ENCODE results near the gene XCR1. TPM values are rescaled to one million over a fixed set of nuclear protein-coding genes. Genes with fewer than 3 reads are reported as not detected.

The XCR1 gene, protein sequence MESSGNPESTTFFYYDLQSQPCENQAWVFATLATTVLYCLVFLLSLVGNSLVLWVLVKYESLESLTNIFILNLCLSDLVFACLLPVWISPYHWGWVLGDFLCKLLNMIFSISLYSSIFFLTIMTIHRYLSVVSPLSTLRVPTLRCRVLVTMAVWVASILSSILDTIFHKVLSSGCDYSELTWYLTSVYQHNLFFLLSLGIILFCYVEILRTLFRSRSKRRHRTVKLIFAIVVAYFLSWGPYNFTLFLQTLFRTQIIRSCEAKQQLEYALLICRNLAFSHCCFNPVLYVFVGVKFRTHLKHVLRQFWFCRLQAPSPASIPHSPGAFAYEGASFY
- not detected in 2 replicates for total RNA-seq
- total RNA-seq (2013) = 0.61 TPM
- polyA plus RNA-seq = 0.01 and 0.06 TPM in 2 replicates
- polyA minus RNA-seq = 0.07 TPM in 1 of 2 replicates, not detected in the other

DNA sequence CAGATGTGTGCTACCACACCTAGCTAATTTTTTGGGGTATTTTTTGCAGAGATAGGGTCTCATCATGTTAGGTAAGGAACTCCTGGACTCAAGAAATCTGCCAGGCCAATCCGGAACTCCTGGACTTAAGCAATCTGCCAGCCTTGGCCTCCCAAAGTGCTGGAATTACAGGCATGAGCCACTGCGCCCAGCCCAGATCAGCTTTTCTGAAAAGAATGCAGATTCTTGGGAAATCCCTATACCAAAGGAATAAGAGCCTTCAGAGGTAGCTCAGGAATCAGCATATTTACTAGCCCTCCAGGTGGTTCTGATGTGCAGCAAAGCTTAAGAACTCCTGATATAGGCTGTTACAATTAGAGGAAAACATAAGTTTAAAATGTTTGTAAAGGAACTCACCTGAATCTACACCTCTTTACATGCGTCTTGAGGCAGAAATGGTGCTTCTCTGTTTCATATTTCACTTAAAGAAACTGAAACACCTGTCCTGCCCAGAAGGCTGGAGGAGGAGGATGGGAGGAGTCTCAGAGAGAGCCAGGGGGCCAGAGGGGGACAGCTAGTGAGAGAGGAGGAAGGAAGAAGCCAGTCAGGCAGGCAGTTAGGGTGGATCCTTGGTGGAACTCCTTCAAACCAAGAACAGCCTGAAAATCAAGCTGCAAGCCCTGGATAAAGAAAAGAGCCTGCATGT lies at the start of gene XCR1:
XCR1 (minus strand) TSS at position 463 of the 685 bp plus-strand sequence. CDS start 5,536 bp downstream, outside the sequence.
- peaks cover 16% of the 10 kb centered on the region for H3K4me1 Mint-ChIP-seq
- Histone ChIP-seq H3K4me1 (ENCODE audit: control insufficient read depth in 2 of 2, insufficient read depth in 2 of 2, low read length in 2 of 2) (peaks cover 11 to 16% of the 10 kb centered on the region in 2 donors), H3K4me2 (replicated peaks; ENCODE audit: low read depth, low read length, poor library complexity, severe bottlenecking) (no peak within 1 kb of the TSS), H2AFZ (ENCODE audit: insufficient read depth, low read depth, low read length, poor library complexity, severe bottlenecking) (no peak within 1 kb of the TSS), H3K4me3 (ENCODE audit: control extremely low read depth in 1 of 5, extremely low read depth in 1 of 5, insufficient read depth in 1 of 5, low read depth in 2 of 5, low read length in 4 of 5) (no peak within 1 kb of the TSS), H3K9ac (ENCODE audit: low read length) (no peak within 1 kb of the TSS), H3K27me3 (replicated peaks in 1 of 4; ENCODE audit: control extremely low read depth in 1 of 4, control insufficient read depth in 3 of 4, insufficient read depth in 4 of 4, low read length in 3 of 4) (no peaks in the 10 kb centered on the region), H3K9me3 (ENCODE audit: control extremely low read depth in 1 of 3, control insufficient read depth in 2 of 3, insufficient read depth in 1 of 3, low read length in 2 of 3) (peaks cover 0 to 33% (median 27%) of the 10 kb centered on the region in 3 donors), H4K20me1 (ENCODE audit: control insufficient read depth, insufficient read depth, low read length, poor library complexity, severe bottlenecking) (no peaks in the 10 kb centered on the region), H3K27ac (ENCODE audit: low read length in 2 of 2) (no peak within 1 kb of the TSS), H3K36me3 (replicated peaks in 1 of 2; ENCODE audit: control extremely low read depth in 1 of 2, control insufficient read depth in 1 of 2, extremely low read depth in 1 of 2, insufficient read depth in 2 of 2, low read length in 1 of 2) (no peaks in the 10 kb centered on the region), H3K79me2 (ENCODE audit: control insufficient read depth, insufficient read depth, low read length) (no peaks in the 10 kb centered on the region)
- no peak for DNase-seq
- intact Hi-C loops (cut with micrococcal nuclease) = no loop called here
- H3K4me3 Mint-ChIP-seq = no peak within 1 kb of the TSS
- POLR2A ChIA-PET = no interaction called here
- peaks cover 8% of the 10 kb centered on the region for H3K9me3 Mint-ChIP-seq (ENCODE audit: insufficient read depth)
- no peak for ATAC-seq (ENCODE audit: low read depth)
- no peak within 1 kb of the TSS for H3K27ac Mint-ChIP-seq
- WGBS (ENCODE audit: insufficient coverage) = 96% methylated on average over 2 of the region's 3 CpGs
- peaks cover 8% of the 10 kb centered on the region for H3K27me3 Mint-ChIP-seq
- TF ChIP-seq, protein P1, sequence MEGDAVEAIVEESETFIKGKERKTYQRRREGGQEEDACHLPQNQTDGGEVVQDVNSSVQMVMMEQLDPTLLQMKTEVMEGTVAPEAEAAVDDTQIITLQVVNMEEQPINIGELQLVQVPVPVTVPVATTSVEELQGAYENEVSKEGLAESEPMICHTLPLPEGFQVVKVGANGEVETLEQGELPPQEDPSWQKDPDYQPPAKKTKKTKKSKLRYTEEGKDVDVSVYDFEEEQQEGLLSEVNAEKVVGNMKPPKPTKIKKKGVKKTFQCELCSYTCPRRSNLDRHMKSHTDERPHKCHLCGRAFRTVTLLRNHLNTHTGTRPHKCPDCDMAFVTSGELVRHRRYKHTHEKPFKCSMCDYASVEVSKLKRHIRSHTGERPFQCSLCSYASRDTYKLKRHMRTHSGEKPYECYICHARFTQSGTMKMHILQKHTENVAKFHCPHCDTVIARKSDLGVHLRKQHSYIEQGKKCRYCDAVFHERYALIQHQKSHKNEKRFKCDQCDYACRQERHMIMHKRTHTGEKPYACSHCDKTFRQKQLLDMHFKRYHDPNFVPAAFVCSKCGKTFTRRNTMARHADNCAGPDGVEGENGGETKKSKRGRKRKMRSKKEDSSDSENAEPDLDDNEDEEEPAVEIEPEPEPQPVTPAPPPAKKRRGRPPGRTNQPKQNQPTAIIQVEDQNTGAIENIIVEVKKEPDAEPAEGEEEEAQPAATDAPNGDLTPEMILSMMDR (IDR thresholded peaks at IDR 0.05) = no peak
- no peak for TF ChIP-seq EZH2 (IDR thresholded peaks at IDR 0.05; ENCODE audit: borderline replicate concordance, insufficient read depth, low read depth, low read length, poor library complexity, severe bottlenecking)
- CTCF ChIA-PET = interaction anchor here (1.2 kb wide), 2 partner anchors 52 kb away, joined by 3 to 4 read pairs; no protein-coding TSS in a partner anchor

Measured in B cell (primary cell).